ENCODE results near the gene DDB1. TPM values are rescaled to one million over a fixed set of nuclear protein-coding genes. Genes with fewer than 3 reads are reported as not detected.

DDB1 gene
- total and polyA plus RNA-seq, 2 of the 13 experiments (the other 11 are each of a cell fraction or from before 2014, with no cell fraction given) = 217 to 266 TPM

DNA sequence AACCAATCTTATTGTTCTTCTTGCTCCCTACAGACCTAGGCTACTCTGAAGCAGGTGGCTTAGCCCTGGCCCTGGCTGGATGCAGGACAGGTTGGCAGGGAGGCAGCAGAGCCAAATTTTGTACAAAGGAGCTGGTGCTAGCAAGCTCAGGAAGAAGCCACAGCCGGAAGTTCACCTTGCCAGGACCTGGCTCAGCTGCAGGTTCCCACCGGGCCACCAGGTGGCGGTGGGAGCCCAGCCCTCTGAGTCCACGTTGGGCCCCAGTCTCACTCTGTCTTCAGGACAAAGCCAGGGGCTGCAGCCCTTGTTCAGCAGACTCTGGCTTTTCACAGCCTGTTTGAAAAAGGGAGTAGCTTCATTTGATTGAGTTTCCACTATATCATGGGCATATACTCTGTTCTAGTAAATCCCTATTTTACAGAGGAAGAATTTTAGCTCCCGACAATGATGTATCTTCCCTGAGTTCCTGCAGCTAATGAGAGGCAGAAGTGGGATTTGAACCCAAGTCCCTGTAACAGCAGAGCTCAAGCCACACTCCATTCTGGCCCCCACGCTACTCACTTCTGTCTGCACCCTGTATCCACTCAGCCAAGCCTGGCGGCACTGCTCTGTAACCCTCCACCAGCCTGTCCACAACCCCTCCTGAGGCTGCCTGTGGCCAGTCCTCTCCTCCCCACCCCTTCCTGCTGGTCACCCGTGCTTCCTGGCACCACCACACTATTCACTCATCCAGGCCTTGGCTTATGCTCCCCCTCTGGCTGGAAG is 3.4 kb upstream of the DDB1 start (continued):
- peak; percentile 97 for TF ChIP-seq RAD21 (CRISPR knock-in tag; IDR thresholded peaks at IDR 0.05)
- peak; percentile 37; the same call in 1 of the 2 replicates for TF ChIP-seq PPARG (CRISPR knock-in tag; conservative IDR thresholded peaks at IDR 0.05)
- TF ChIP-seq TBL1XR1 (IDR thresholded peaks at IDR 0.05; ENCODE audit: borderline replicate concordance, low read length, partially characterized antibody) = no peak
- peak; percentile 82 for TF ChIP-seq KDM4B (CRISPR knock-in tag; IDR thresholded peaks at IDR 0.05)
- TF ChIP-seq, protein P1, sequence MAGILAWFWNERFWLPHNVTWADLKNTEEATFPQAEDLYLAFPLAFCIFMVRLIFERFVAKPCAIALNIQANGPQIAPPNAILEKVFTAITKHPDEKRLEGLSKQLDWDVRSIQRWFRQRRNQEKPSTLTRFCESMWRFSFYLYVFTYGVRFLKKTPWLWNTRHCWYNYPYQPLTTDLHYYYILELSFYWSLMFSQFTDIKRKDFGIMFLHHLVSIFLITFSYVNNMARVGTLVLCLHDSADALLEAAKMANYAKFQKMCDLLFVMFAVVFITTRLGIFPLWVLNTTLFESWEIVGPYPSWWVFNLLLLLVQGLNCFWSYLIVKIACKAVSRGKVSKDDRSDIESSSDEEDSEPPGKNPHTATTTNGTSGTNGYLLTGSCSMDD (CRISPR knock-in tag; IDR thresholded peaks at IDR 0.05) = no peak
- 0 out of 2 replicates have a peak, but pooled peaks have one; percentile 41 for TF ChIP-seq ZNF564 (CRISPR knock-in tag; IDR thresholded peaks at IDR 0.05)
- 0 out of 2 replicates have a peak, but pooled peaks have one; percentile 6 for TF ChIP-seq MAF1 (CRISPR knock-in tag; IDR thresholded peaks at IDR 0.05; ENCODE audit: borderline replicate concordance)
- TF ChIP-seq ZNF124 (CRISPR knock-in tag; IDR thresholded peaks at IDR 0.05) = peak; percentile 38; the same call in 1 of the 2 replicates
- no peak for TF ChIP-seq RNF2 (conservative IDR thresholded peaks at IDR 0.05; ENCODE audit: low read depth)
- peak; percentile 52; the same call in 1 of the 2 replicates for TF ChIP-seq KDM2A (CRISPR knock-in tag; IDR thresholded peaks at IDR 0.05; ENCODE audit: borderline replicate concordance, low read depth)
- TF ChIP-seq FOXP1 (IDR thresholded peaks at IDR 0.05) = no peak
- TF ChIP-seq FOXP1 (CRISPR knock-in tag; IDR thresholded peaks at IDR 0.05) = no peak
- TF ChIP-seq ZNF263 (CRISPR knock-in tag; IDR thresholded peaks at IDR 0.05) = 0 out of 2 replicates have a peak, but pooled peaks have one; percentile 28
- peak; percentile 49 for TF ChIP-seq GABPA (IDR thresholded peaks at IDR 0.05; ENCODE audit: low read depth, low read length)
- peak; percentile 83 for TF ChIP-seq GABPA (CRISPR knock-in tag; IDR thresholded peaks at IDR 0.05; ENCODE audit: low read depth)
- TF ChIP-seq NFE2L2 (IDR thresholded peaks at IDR 0.05; ENCODE audit: low read length) = no peak
- no peak for TF ChIP-seq NCOA1 (CRISPR knock-in tag; IDR thresholded peaks at IDR 0.05)
- TF ChIP-seq TEAD3 (CRISPR knock-in tag; optimal IDR thresholded peaks at IDR 0.05; ENCODE audit: borderline replicate concordance) = peak; percentile 41
- peak; percentile 41; the same call in 1 of the 2 replicates for TF ChIP-seq KMT2B (CRISPR knock-in tag; IDR thresholded peaks at IDR 0.05)
- TF ChIP-seq ZNF768 (CRISPR knock-in tag; IDR thresholded peaks at IDR 0.05) = peak; percentile 46; the same call in 1 of the 2 replicates
- TF ChIP-seq GATAD1 (CRISPR knock-in tag; IDR thresholded peaks at IDR 0.05) = peak; percentile 43; the same call in 1 of the 2 replicates
- no peak for TF ChIP-seq SMARCC2 (IDR thresholded peaks at IDR 0.05)
- TF ChIP-seq, protein P2, sequence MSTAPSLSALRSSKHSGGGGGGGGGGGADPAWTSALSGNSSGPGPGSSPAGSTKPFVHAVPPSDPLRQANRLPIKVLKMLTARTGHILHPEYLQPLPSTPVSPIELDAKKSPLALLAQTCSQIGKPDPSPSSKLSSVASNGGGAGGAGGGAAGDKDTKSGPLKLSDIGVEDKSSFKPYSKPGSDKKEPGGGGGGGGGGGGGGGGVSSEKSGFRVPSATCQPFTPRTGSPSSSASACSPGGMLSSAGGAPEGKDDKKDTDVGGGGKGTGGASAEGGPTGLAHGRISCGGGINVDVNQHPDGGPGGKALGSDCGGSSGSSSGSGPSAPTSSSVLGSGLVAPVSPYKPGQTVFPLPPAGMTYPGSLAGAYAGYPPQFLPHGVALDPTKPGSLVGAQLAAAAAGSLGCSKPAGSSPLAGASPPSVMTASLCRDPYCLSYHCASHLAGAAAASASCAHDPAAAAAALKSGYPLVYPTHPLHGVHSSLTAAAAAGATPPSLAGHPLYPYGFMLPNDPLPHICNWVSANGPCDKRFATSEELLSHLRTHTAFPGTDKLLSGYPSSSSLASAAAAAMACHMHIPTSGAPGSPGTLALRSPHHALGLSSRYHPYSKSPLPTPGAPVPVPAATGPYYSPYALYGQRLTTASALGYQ (CRISPR knock-in tag; IDR thresholded peaks at IDR 0.05) = no peak
- TF ChIP-seq ZNF337 (CRISPR knock-in tag; IDR thresholded peaks at IDR 0.05; ENCODE audit: borderline replicate concordance, low read depth) = no peak
- TF ChIP-seq, protein P3, sequence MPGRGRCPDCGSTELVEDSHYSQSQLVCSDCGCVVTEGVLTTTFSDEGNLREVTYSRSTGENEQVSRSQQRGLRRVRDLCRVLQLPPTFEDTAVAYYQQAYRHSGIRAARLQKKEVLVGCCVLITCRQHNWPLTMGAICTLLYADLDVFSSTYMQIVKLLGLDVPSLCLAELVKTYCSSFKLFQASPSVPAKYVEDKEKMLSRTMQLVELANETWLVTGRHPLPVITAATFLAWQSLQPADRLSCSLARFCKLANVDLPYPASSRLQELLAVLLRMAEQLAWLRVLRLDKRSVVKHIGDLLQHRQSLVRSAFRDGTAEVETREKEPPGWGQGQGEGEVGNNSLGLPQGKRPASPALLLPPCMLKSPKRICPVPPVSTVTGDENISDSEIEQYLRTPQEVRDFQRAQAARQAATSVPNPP (CRISPR knock-in tag; IDR thresholded peaks at IDR 0.05) = no peak
- 0 out of 2 replicates have a peak, but pooled peaks have one; percentile 14 for TF ChIP-seq ZNF605 (CRISPR knock-in tag; IDR thresholded peaks at IDR 0.05)
- TF ChIP-seq MIXL1 (CRISPR knock-in tag; IDR thresholded peaks at IDR 0.05) = 0 out of 2 replicates have a peak, but pooled peaks have one; percentile 42
- TF ChIP-seq KAT7 (CRISPR knock-in tag; IDR thresholded peaks at IDR 0.05; ENCODE audit: borderline replicate concordance) = peak; percentile 55; the same call in 1 of the 2 replicates
- peak; percentile 77 for TF ChIP-seq PHF5A (CRISPR knock-in tag; IDR thresholded peaks at IDR 0.05; ENCODE audit: low read depth, unreplicated experiment)
- 0 out of 2 replicates have a peak, but pooled peaks have one; percentile 40 for TF ChIP-seq ZNF136 (CRISPR knock-in tag; IDR thresholded peaks at IDR 0.05; ENCODE audit: low read depth)
